Osteocyte (in vitro differentiated cells): ENCODE measurements around the gene TEX2. TPM values are rescaled to one million over a fixed set of nuclear protein-coding genes. Genes with fewer than 3 reads are reported as not detected.

Source experiments
- DNase-seq: peaks from one replicate; pipeline ENCODE4 v3.0.0; 2021; ENCODE audit warnings: mixed read lengths; ENCODE audit not compliant: unreplicated experiment; ENCODE audit errors: extremely low spot score
- H3K27ac Mint-ChIP-seq: one replicate; pipeline ENCODE4 v1.8.0; 2021; ENCODE audit warnings: mild to moderate bottlenecking, mixed read lengths; ENCODE audit not compliant: unreplicated experiment
- H3K27me3 Mint-ChIP-seq: one replicate; pipeline ENCODE4 v1.8.0; 2021; ENCODE audit warnings: mixed read lengths; ENCODE audit not compliant: unreplicated experiment
- H3K36me3 Mint-ChIP-seq: one replicate; pipeline ENCODE4 v1.8.0; 2021; ENCODE audit warnings: mixed read lengths; ENCODE audit not compliant: unreplicated experiment
- H3K4me1 Mint-ChIP-seq: one replicate; pipeline ENCODE4 v1.8.0; 2021; ENCODE audit warnings: mixed read lengths; ENCODE audit not compliant: unreplicated experiment
- H3K4me3 Mint-ChIP-seq: one replicate; pipeline ENCODE4 v1.8.0; 2021; ENCODE audit warnings: mild to moderate bottlenecking, moderate library complexity, mixed read lengths; ENCODE audit not compliant: unreplicated experiment
- H3K9me3 Mint-ChIP-seq: one replicate; pipeline ENCODE4 v1.8.0; 2021; ENCODE audit warnings: mixed read lengths; ENCODE audit not compliant: unreplicated experiment
- CTCF ChIP-seq: fragments of 200-600 bp; sonication (generic); IDR thresholded peaks from 2 replicates; pipeline ENCODE4 v1.5.0; 2021; ENCODE audit warnings: antibody characterized with exemption, mild to moderate bottlenecking, moderate library complexity
- total RNA-seq: library from RNA; stranded (reverse); gene quantifications from 2 replicates; pipeline ENCODE4 v1.2.1, GENCODE V29; 2021

Gene TEX2
- total RNA-seq, 1 donor from 2014 or later: 73.5 TPM

GRCh38 chr17:64120159-64120810 lies 142.8 kb downstream of the TEX2 start:
- peak; percentile 36 for DNase-seq
- Mint-ChIP-seq H3K27ac (no peak overlapping the region), H3K27me3 (no peaks in the 10 kb centered on the region), H3K4me1 (peaks cover 11% of the 10 kb centered on the region), H3K4me3 (no peak overlapping the region), H3K36me3 (peaks cover 8% of the 10 kb centered on the region), H3K9me3 (no peaks in the 10 kb centered on the region)
- no peak for TF ChIP-seq CTCF

- Mint-ChIP-seq H3K4me3 (no peak overlapping the region), H3K36me3 (peaks cover 3% of the 10 kb centered on the region), H3K27ac (peak overlapping the region; percentile 14), H3K27me3 (no peaks in the 10 kb centered on the region), H3K9me3 (no peaks in the 10 kb centered on the region), H3K4me1 (peaks cover 12% of the 10 kb centered on the region)
- DNase-seq: peak; percentile 38
- no peak for TF ChIP-seq CTCF
Observed at GRCh38 chr17:64117981-64118979, 144.8 kb downstream of the TEX2 start.

GRCh38 chr17:64115822-64116534 lies 147.1 kb downstream of the TEX2 start:
- Mint-ChIP-seq H3K4me1 (peaks cover 21% of the 10 kb centered on the region), H3K4me3 (no peak overlapping the region), H3K36me3 (peaks cover 2% of the 10 kb centered on the region), H3K9me3 (no peaks in the 10 kb centered on the region), H3K27me3 (no peaks in the 10 kb centered on the region), H3K27ac (no peak overlapping the region)
- DNase-seq: no peak
- no peak for TF ChIP-seq CTCF

- DNase-seq: peak; percentile 73
- TF ChIP-seq CTCF: no peak
- peaks cover 29% of the 10 kb centered on the region for H3K4me1 Mint-ChIP-seq
Observed at GRCh38 chr17:64115043-64115698, 147.9 kb downstream of the TEX2 start.

More at GRCh38 chr17:64115043-64115698, 147.9 kb downstream of the TEX2 start:
- Mint-ChIP-seq H3K27ac (no peak overlapping the region), H3K27me3 (no peaks in the 10 kb centered on the region), H3K9me3 (no peaks in the 10 kb centered on the region), H3K4me3 (no peak overlapping the region), H3K36me3 (peaks cover 2% of the 10 kb centered on the region)
